Embryonic facial prominence (tissue), 1 donor: ENCODE measurements around the gene MBD4.
"Not testable (repeated sequence)": the region's sequence is repeated elsewhere in the genome, so short reads cannot be mapped to it uniquely, and the experiment has no call there.

Experiments
- DNase-seq: peaks from one replicate; pipeline ENCODE4 v3.0.0-alpha.2; 2016; ENCODE audit errors: extremely low spot score

The MBD4 gene

DNA sequence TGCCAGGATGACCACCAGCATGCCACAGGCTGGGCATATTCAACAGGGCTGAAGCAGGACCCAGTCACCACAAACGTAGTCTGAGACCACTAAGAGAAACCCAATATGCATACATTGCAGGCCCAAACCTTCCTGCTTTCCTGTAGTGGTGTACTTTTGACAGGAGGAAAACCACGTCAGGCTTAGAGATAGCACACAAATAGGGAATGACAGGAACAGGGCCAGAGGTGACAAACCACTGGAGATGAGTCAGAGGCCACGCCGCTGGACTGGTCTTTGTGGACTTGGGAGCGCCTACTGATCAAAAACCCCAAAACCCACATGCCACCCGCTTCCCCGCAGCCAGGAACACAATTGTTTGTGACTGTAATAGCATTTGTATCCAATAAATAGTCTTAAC, 7.7 kb downstream of the MBD4 start:
- DNase-seq = no peak

DNA sequence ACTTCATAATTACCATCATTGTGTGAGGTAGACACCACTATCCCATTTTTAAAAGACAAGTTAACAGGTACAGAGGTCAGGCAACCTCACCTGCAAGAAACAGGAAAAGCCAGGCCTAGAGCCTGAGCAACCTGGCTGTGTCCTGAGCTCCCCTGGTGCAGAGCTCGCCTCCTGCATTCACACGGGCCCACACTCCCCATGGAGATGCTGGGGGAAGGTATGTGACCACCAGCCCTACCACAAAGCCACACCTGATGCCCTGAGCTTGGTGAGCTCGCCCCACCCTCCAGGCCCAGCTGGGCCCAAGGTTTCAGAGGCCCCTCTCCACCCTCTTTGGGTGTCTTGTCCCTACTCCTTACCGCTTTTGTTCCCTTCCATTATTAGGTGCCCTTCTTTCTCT, 10.1 kb downstream of the MBD4 start:
- no peak for DNase-seq

DNA sequence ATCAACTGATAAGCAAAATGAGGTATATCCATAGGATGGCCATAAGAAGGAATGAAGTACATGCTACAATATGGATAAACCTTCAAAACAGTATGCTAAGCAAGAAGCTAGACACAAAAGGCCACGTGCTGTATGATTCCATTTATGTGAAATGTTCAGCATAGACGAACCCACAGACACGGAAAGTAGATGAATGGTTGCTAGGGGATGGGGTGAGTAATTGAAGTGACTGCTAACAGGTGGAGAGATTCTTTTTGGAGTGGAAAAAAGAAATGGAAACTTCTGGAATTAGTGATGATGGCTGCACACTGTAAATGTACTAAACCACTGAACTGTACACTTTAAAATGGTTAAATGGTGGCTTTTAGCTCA, 10.7 kb downstream of the MBD4 start:
- DNase-seq = no peak

DNA sequence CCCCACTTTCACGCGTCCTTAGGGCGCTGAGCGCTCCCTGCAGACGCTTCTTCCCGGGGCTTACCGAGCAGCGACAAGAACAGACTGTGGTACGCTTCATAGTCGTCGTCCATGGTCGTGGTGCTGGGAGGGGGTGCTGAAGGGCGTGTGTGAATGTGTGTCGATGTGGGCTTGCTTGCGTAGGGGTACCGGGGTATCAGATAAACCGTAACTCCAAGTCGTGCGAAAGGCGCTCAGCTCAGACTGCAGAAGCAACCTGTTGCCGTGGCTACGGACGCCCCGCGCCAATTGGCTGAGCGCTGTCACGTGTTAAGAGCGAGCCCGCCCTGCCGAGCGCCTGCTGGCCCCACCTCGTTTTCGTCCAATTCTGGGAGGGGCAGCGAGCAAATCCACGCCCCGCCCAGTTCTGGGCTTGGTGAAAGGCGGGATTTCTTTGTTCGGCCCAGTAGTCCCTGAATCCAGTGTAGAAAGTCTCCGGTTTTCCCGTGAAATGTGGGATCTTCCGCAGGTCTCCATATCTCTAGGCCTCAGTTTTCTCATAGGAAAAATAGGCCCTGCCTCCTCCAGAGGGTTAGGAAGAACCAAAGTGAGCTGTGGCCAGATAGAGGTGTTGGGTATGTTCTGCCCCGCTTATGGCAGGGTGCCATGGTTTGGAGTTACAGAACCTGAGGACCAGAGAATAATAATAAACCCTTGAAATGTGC, 11.2 kb downstream of the MBD4 start, which contains the start of gene EFCAB12:
Gene EFCAB12, minus strand, starts transcription at position 261 of the 704 bp plus-strand sequence. Its CDS starts 148 bp downstream, at position 113.
- DNase-seq = peak; percentile 79

DNA sequence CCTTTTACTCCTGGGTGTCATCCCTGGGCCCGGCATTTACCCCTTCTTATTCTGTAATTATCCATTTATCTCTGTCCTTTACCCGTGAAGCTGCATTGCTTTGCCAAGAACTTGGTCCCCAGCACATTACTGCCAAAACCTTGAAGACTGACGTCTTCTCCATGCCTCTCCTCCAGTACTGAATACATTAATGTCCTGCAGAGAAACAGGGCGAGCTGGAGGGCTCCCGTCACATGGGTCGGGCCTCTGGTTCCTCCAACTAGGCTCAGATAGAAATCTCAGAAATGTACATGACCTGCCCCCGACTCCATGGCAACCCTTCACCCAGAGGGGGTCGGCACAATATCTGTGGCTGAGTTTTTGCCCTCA, 11.8 kb downstream of the MBD4 start:
- no peak for DNase-seq

DNA sequence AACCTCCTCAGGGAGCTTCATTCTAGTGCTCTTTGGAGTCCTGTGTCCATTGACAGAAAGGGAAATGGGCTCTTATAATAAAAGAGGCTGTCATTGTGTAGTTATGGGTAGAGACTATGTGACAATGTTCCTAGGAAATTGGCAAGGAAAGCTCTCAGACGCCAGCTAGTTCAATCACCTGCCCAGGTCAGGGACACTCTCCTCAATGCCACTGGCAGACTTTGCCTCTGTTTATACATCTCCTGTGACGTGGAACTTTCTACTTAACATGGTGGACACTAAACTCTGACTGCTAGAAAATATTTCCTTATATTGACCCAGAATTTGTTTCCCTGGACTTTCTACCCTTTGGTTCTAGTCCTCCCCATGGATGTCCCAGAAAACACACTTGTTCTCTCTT, 14.1 kb downstream of the MBD4 start:
- no peak for DNase-seq

DNA sequence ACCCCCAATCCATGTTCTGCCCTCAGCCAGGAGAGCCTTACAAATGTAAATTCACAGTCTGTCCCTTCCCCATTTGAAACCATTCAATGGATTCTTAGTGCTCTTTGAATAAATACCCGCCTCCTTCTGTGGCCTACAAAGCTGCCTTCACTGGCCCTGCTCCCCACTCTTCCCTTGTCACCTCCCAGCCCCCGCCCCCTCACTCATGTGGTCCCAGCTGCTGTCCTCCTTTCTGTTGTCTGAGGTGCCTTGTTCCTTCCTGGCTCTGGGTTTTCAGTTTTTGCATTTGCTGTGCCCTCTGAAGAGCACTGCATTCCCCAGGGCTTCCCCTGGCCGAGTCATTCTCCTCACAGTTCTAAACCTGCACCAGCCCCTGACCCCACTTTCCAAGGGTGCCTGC, 14.5 kb downstream of the MBD4 start:
- no peak for DNase-seq

DNA sequence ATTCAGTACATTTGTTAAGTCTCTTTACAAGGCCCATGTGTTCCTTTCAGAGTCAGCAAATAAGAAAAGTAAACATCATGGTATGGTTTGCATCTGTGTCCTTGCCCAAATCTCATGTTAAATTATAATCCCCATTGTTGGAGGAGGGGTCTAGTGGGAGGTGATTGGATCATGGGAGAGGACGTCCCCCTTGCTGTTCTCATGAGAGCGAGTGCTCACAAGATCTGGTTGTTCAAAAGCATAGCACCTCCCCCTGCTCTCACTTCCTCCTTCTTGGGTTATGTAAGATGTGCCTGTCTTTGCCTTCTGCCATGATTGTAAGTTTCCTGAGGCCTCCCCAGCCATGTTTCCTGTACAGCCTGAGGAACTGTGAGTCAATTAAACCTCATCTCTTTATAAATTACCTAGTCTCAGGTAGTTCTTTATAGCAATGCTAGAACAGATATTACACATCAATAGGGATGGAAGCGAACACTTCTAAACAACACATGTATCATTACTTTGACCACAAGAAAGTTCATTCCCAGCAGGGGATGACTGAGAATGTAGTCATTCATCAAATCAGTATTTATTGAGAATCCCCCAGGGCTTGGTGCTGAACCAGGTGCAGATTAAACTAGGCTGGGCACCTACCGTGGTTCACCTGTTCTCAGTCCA, 15.4 kb downstream of the MBD4 start:
- no peak for DNase-seq

DNA sequence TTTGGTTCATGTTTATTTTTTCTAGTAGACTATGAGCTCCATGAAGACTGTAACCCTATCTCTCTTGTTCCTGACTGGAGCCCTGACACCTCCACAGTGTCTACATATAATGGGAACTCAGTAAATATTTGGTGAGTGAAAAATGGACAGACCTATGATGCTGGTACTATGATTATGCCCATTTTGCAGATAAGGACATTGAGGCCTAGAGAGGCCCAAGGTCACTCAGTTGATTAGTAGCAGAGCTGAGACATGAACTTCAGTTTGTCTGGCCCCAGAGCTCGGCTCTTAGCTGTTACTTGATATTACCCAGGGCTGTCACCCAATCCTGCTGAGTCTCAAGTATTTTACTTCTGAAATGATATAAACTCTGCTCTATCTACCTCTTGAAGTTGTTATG, 16.9 kb downstream of the MBD4 start:
- DNase-seq = no peak

DNA sequence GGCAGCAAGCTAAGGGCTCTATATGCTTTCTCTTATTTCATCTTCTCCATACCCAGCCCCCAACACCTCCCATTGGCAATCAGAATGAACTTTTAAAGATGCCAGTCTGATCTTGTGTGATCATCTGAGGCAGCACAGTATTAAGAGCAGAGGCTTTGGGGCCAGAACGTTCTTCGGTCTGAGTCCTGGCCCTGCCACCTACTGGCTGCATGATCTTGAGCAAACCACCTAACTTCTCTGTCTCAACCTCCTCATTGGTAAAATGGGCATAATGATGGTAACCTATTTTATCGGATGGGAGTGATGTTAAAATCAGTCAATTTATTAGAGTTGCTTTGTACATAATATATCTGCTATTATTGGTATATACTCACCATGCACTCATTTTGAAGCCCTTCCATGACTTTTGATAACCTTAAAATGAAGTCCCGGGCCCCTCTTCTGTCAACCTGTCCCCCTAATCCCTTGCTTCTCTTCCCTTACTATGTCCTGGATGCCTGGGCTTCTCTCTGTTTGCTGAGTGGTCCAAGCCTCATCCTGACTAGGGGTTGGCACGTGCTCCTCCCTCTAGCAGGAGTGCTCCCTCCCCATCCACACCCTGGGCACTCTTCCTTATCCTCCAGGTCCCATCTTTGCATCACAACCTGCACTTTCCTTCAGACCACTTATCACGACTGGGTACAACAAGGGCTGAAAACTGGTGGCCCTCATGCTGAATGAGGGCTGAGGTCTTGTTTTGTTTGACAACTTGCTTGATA, 17.6 kb downstream of the MBD4 start:
- DNase-seq = no peak

DNA sequence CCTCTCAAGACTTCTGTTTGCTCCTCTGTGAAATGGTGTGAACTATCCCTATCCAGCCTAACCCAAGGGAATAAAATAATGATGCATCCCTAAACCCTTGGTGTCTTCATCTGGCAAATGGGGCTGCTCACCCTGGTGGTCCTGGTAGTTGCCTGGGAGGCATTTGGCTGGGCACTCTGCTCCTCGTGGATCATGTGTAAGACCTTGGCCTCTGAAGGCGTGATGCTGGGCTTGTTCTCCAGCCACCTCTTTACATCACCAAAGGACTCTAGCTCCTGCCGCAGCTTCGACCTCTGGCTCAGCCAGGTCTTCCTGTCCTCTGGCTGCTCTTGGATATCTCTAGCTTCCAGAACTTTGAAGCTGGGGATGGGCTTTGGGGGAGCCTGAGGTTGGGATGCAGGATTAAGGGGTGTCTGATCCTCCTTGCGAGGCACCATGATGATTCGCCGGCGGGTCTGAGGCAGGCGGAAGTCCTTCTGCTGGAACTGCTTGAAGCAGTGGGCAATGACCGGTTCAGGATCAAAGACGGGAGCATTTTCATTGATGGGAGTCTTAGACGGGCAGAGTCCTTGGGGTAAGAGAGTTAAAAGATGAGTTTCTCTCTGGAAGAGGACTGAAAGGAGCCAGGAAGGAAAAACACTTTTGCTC, 18.4 kb downstream of the MBD4 start:
- no peak for DNase-seq

DNA sequence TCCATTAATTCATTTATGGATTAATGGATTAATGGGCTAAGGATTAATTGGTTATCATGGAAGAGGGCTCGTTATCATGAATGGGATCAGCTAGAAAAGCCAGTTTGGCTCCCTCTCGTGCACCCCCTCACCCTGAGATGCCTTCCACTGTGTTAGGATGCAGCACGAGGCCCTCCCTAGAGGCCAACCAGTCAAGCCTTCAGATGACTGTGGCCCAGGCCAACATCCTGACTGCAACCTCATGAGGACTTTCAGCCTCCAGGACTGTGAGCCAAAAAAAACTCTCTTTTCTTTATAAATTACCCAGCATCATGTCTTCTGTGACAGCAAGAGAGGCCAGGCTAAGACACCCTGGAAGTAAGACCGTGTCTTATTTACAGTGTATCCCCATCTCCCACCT, 20.3 kb downstream of the MBD4 start:
- no peak for DNase-seq

DNA sequence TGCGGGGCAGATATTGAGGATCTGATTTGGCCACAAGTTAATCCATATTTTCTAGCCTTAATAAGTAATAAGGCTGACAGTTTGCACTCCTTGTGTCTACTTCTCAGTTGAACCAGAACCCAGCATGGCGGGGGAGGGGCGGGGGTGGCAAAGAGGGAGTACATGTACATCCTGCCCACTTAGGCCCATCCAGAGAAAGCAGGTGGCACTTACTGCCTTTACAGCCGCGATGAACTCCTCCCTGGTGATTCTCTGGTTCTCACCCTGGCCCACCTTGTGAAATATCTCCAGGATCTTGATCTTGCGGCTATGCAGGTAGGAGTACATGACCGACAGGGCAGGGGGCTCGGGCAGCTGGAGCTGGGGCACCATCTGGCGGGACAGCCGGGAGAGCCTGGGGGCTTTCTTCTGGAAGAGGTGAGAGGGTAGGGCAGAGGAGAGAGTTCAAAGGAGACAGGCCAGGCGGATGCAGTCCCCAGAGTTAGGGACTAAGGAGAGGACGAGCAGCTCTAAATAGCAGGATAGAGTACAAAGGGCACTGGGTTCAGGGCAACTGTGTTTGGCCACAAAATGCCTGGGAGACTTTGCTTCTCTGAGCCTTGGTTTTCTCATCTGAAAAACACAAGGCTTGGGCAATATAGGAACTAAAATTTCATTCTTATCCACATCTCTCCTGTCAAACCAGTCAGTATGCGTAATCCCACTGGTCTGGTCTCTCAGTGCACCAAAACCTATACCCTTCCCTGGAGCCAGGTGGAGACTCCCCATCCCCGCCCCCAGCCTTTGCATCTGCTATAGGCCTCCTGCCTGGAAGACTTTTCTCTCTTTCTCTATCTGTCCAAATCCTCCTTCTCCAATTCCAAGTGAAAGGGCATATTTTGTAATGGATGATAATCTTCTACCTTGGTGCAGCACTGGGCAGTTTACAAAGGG, 21.4 kb downstream of the MBD4 start:
- no peak for DNase-seq

DNA sequence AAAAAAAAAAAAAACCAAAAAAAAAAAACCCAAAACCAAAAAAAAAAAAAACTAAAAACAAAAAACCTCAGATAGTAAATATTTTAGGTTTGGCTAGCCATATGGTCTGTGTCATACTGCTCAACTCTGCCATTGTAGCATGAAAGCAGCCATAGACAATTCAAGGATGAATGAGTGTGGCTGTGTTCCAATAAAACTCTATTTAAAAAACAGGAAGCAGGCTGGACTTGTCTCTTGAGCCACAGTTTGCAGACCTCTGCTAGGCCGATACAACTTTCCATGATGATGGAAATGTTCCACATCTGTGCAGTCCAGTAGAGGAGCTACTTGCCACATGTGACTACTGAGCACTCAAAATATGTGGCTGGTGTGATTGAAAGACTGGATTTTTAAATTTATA, 22.4 kb downstream of the MBD4 start:
- no peak for DNase-seq

DNA sequence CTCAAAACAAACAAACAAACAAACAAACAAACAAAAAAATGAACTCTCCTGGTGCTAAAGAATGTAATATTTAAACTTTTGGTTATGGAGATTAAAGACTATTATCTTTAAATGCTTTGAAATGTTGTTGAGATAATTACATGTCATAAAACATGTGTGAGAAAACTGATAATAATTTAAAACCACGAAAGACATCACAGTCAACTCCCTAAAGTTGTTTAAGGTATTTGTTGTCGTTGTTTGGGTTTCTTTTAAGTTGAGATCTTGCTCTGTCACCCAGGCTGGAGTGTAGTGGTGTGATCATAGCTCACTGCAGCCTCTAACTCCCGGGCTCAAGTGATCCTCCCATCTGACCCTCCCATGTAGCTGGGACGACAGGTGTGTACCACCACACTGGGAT, 23.3 kb downstream of the MBD4 start:
- no peak for DNase-seq

DNA sequence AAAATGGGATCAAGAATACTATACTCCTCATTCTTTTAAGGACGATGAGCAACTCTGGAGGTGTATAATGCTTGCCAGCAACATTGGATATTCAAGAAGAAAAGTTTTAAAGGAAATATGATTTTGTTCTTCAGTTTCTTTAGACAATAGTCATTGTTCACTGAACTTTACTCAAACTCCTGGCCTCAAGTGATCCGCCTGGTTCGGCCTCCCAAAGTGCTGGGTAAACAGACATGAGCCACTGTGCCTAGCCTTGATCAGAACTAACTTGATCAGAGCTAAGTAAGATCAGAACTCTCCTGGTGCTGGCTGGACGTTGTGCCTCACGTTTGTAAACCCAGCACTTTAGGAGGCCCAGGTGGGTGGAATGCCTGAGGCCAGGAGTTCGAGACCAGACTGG, 23.9 kb downstream of the MBD4 start:
- DNase-seq = no peak

DNA sequence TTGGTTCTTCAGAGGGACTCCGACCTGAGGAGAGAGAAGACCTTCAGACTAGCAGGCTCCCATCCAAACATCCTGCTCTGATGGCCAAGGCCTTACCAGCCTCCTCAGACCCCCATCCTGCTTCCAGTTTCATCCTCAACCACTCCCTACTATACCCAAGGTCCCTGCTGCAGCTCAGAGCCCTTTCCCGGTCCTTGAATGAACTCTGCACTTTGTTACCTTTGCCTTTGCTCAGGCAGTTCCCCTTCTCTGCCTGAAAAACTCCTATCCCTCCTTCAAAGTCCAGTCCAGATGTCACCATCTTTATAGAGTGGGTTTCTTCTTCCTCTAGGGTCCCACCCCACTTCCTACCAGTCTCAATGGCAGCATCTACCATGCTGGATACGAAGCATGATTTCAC, 24.4 kb downstream of the MBD4 start:
- DNase-seq = no peak

DNA sequence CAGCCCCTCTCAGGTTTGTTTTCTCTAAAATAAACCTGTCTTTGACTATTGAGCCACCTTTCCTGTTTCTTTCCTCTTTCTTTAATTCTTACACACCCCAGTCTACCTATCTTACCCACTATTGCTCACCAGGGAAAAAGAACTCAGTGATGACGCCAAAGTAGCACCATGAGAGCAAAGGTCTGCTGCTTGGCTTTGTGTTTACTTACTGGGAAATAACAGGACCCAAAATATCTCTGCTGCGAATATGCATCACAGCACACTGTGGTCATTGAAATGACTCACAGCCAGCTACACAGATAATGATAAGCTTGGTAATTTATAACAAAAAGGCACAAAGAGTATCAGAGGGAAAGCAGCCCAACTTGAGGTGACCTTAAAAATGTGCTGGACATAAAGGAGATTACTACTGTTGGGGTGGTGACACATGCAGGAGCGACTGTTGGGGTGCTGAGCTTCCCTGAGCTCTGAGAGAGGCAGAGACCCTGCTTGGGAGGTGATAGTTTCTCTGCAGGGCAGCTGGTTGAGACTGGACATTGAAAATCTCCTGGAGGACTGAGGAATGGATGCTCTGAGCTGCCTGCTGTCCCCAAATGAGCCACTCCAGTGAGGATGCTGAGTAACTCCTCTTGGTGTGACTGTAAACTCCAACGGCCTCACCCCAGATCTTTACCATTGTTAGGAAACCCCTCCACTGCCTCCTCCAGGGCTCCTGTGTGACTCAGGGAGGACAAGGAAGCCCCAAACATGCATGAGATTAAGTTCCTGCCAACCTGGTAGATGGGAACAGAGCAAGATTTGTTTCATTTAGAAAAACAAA, 25.9 kb downstream of the MBD4 start:
- no peak for DNase-seq

DNA sequence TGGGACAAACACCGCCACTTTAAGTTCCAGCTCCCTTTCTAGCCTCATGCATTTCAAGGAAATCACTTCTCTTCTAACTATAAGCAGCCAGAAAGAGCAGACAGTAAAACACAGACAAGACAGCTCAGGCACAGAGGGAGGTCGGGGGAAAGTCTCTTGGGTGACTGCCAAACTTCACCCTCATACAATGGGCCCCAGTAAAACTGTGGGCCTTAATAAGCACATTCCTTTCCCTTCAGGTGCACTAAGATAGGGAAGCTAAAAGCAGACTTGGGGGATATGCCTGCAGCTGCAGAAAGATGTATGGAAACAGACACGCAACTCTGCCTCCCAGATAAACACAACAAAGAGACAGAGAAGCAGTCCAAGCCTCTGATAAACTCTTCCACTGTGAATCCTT, 26.5 kb downstream of the MBD4 start:
- not testable (repeated sequence) for DNase-seq

DNA sequence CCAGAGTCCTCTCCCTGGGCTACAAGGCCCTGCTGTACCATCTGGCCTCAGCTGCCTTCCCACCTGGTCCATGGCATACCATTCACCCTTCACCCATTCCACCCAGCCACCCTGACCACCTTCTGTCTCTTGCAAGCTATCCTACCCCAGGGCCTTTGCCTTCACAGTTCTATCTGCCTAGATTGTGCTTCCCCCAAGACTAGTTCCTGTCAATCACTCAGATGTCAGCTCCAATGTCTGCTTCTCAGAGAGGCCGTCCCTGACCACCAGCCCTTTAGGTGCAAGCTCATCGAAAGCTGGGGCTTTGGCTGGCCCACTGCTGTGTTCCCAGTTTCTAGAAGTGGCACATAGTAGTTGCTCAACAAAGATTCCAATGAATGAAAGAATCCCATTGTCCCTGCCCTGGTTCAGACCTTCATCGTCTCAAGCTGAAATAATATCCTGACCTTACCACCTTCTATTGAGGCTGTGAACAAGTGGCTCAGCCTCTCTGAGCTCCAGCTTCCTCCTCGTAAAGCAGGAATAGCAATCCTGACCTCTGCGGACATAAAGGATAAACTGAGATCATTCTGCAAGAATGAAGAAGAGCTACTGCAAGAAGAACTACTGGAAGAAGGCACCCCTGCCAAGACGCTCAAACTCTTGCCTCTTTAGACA, 27.1 kb downstream of the MBD4 start:
- no peak for DNase-seq
